ENCODE measurements around the gene FAM221B.

DNA sequence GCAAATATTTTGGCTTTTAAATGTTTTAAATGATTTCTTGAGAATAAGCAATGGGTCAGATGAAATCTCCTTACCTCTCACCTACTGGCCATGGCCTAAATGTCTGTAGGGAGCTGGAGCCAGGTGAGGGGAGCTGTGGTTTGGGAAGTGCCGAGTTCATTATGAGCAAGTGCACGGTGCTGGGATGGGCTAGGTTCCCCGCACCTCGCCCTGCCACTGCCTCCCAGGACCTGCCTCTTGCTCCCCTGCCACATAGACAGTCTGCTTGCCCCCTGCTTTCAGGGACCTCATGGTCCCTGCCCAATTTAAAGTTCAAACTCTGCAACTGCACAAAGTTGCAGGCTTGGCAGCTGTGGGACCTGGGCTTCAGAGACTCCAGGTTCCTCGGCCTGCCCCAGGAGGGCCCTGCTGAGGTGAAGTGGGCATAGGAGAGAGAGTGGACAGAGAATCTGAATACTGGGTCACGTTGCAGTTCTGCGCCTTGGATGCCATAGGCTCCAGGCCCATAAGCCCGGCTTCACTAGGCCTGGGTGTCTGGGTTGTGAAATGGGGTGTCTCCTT lies 36.2 kb upstream of the FAM221B start:
- no peak for TF ChIP-seq CTCF (conservative IDR thresholded peaks at IDR 0.05; ENCODE audit: low read depth, low read length)
- TF ChIP-seq CHD1 (IDR thresholded peaks at IDR 0.05; ENCODE audit: low read depth, low read length), result no peak
- TF ChIP-seq RAD21 (IDR thresholded peaks at IDR 0.05; ENCODE audit: low read length), result no peak
- TF ChIP-seq POLR2A (IDR thresholded peaks at IDR 0.05; ENCODE audit: low read depth, low read length), result no peak
- TF ChIP-seq NFE2L2 (IDR thresholded peaks at IDR 0.05; ENCODE audit: low read depth, low read length), result no peak
